Fibroblast of the aortic adventitia (primary cell): Measurements from ENCODE around the gene CTCFL. TPM values are rescaled to one million over a fixed set of nuclear protein-coding genes. Genes with fewer than 3 reads are reported as not detected.

Experiments used
- DNase-seq: peaks from one replicate; pipeline ENCODE4 v3.0.0-alpha.2; 2010; ENCODE audit warnings: low read depth
- H3K4me3 ChIP-seq: 2 replicates; pipeline ENCODE4 v1.5.1; 2011; ENCODE audit warnings: low read depth, mild to moderate bottlenecking, control low read depth, low read length, moderate library complexity
- total RNA-seq: library from RNA; depleted of rRNA; stranded (reverse); fragments of >200 nt; gene quantifications from 2 replicates; pipeline ENCODE4 v1.2.3, GENCODE V29; 2012; ENCODE audit warnings: low replicate concordance
- TF ChIP-seq, protein P1 (sequence below): IDR thresholded peaks from 2 replicates; pipeline ENCODE4 v1.5.1; 2011; ENCODE audit warnings: mild to moderate bottlenecking, low read length, control low read depth, inconsistent platforms; ENCODE audit not compliant: insufficient read depth

Gene CTCFL
- total RNA-seq, 1 donor, result not detected

DNA sequence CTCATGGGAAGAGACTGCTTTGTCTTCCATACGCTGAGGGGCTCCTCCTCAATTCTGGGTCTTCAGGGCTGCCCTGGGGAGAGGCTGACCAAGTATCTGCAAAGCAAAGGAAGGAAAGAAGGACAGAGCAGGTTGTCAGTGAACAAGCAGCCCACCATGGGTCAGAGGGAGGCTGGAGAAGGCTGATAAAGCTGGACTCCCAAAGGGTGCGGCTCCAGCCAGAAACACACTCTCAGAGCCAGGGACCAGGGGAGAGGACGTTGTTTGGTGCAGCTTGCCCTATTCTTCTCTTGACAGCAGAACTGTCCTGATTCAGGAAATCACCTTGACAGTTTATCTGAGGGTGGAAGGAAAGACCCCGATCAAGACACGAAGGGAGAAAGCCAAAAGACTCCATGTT is 10.4 kb upstream of the CTCFL start:
- DNase-seq, result no peak
- no peak overlapping the region for H3K4me3 ChIP-seq
- TF ChIP-seq, protein P1, sequence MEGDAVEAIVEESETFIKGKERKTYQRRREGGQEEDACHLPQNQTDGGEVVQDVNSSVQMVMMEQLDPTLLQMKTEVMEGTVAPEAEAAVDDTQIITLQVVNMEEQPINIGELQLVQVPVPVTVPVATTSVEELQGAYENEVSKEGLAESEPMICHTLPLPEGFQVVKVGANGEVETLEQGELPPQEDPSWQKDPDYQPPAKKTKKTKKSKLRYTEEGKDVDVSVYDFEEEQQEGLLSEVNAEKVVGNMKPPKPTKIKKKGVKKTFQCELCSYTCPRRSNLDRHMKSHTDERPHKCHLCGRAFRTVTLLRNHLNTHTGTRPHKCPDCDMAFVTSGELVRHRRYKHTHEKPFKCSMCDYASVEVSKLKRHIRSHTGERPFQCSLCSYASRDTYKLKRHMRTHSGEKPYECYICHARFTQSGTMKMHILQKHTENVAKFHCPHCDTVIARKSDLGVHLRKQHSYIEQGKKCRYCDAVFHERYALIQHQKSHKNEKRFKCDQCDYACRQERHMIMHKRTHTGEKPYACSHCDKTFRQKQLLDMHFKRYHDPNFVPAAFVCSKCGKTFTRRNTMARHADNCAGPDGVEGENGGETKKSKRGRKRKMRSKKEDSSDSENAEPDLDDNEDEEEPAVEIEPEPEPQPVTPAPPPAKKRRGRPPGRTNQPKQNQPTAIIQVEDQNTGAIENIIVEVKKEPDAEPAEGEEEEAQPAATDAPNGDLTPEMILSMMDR, result no peak

DNA sequence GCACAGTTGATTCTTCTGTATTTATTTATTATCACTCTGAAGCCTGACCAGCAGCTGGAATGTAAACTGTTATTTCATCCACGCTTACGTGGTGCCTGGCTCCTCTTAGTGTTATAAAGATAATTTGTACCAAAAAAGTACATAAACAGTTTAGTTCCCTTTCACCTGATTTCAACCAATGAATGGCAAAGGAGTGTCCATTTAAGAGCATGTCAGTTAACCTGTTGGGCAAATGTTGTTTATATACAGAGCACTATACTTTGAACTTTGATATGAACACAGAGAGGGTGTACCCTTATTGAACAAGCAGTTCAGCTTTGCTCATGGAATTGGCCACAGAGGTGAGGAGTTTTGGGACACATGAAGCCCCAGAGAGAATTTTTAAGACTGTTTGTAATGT is 7.2 kb upstream of the CTCFL start:
- TF ChIP-seq, protein P1, result no peak
- H3K4me3 ChIP-seq, result no peak overlapping the region
- no peak for DNase-seq

DNA sequence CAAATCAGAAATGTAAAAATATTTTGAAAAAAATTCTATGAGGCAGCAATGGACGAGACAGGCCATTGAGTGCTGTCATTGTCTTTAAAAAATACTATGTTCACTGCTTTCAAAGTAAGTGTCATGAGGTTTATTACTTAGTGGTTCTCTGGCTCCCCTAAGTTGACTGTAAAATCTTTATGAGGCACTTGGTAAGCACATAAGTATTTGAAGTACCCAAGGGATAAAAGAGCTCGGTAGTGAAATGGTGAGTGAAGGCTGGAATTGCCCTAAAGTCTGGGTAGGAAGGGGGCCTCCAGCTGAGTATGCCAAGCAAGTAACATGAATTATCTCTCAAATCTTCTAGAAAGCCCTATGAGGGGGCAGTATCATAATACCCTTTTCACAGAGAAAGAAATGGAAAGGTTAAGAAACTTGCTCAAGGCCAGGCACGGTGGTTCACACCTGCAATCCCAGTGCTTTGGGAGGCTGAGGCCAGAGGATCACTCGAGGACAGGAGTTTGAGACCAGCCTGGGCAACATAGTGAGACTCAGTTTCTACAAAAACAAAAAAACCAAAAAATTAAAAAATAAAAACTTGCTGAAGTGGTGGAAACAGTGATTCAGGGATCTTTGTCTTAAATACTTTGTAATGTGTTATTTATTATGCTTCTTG is 5.5 kb upstream of the CTCFL start:
- DNase-seq, result no peak
- no peak overlapping the region for H3K4me3 ChIP-seq
- TF ChIP-seq, protein P1, result no peak

DNA sequence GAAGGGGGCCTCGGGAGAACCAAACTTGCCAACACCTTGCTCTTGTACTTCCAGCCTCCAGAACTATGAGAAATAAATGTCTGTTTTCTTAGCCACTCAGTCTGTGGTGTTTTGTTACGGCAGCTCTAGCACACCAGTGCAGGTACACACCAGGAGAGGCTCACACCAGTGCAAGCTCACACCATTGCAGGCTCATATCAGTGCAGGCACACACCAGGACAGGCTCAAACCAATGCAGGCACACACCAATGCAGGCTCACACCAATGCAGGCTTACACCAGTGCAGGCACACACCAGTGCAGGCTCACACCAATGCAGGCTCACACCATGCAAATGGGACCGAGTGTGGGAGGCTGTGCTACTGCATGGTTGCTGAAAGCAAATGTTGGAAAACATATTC is 4.9 kb upstream of the CTCFL start:
- TF ChIP-seq, protein P1, result no peak
- no peak overlapping the region for H3K4me3 ChIP-seq
- no peak for DNase-seq

DNA sequence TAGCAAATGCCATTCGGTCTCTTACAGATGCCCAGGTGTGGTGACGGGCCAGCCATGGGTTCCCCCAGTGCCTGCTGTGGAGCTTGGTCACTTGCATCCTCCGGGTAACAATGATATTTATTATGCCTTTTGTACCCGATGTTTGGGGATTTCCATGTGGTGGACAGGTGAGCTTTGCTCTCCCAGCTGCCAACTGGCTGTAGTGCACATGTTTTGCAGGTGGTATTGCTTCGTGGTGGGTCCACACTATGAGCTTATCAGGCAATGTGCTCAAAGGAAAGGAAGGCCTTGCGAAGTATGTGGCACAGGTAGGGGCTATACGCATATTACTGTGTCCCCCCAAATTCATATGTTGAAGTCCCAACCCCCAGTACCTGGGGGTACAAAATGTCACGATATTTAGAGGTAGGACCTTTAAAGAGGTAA is 4.2 kb upstream of the CTCFL start:
- DNase-seq, result no peak
- TF ChIP-seq, protein P1, result no peak
- no peak overlapping the region for H3K4me3 ChIP-seq

DNA sequence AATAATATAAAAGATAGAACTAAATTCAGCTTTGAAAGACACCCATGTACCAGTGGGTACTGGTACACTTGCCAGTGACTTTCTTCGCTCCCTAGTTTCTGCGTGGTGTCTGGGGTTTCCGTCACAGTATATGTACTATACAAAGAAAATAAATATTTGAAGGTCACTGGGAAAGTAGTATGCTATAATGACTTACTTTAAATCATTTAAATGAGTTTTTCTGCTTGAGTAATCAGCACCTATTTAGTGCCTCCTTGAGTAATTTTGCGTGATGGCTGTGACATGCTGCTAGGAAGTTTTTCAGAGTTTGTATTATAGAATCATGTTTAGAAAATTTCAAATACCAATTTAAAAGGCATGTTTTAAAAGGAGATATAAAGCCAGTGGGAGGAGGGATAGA is 3.2 kb upstream of the CTCFL start:
- no peak overlapping the region for H3K4me3 ChIP-seq
- TF ChIP-seq, protein P1, result no peak
- DNase-seq, result no peak

DNA sequence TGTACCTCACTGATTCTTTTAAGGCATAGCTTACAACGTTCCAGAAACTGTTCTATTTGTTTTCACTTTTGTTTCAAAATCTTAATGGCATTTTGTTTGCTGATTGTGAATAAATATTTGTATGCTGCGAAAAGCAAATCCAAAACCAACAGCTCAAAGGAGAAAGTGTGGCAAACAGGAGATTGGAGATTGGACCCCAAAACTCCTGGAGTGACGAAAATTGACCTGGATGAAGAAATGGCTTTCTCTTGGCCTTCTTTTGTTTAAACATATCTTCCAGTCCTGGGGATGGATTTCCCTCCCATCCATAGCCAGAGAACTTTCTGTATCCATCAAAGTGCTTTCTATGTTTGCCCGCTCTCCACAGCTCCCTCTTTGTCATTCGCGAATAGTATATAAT is 2.8 kb upstream of the CTCFL start:
- no peak overlapping the region for H3K4me3 ChIP-seq
- TF ChIP-seq, protein P1, result no peak
- no peak for DNase-seq
